Bronchial epithelial cell (primary cell): Measurements from ENCODE around the gene CDH13. TPM values are rescaled to one million over a fixed set of nuclear protein-coding genes. Genes with fewer than 3 reads are reported as not detected.

Source experiments
- DNase-seq: peaks from one replicate; pipeline ENCODE4 v3.0.0-alpha.2; 2010; ENCODE audit warnings: low read depth
- FAIRE-seq: peaks from 2 replicates; lab custom pipeline; 2011; peaks lifted over from hg19 to GRCh38; lab: Jason Lieb, UNC
- H3K27me3 ChIP-seq: 2 replicates; pipeline ENCODE4 v1.5.1; 2011; ENCODE audit warnings: low read length; ENCODE audit not compliant: control insufficient read depth, insufficient read depth
- H3K36me3 ChIP-seq: 2 replicates; pipeline ENCODE4 v1.5.1; 2011; ENCODE audit warnings: low read length; ENCODE audit not compliant: control insufficient read depth, insufficient read depth
- H3K4me3 ChIP-seq: 2 replicates; pipeline ENCODE4 v1.5.1; 2011; ENCODE audit warnings: mild to moderate bottlenecking, low read depth, low read length, control low read depth
- CTCF ChIP-seq: IDR thresholded peaks from 2 replicates; pipeline ENCODE4 v1.5.1; 2011; ENCODE audit warnings: mild to moderate bottlenecking, moderate library complexity, low read length, control low read depth, inconsistent platforms; ENCODE audit not compliant: insufficient read depth, severe bottlenecking
- total RNA-seq: library from RNA; depleted of rRNA; stranded (reverse); fragments of >200 nt; gene quantifications from 2 replicates; pipeline ENCODE4 v1.2.1, GENCODE V29; 2014

CDH13 gene
- total RNA-seq, 1 donor from 2014 or later, result 31.3 TPM

- FAIRE-seq (no peak), DNase-seq (no peak)
- no peak overlapping the region for H3K4me3 ChIP-seq
- no peak for TF ChIP-seq CTCF
- no peaks in the 10 kb centered on the region for H3K36me3 ChIP-seq
- H3K27me3 ChIP-seq, result no peaks in the 10 kb centered on the region
These were observed 183.3 kb downstream of the CDH13 start for GRCh38 chr16:82810077-82810476.

GRCh38 chr16:82814059-82814458 is 187.3 kb downstream of the CDH13 start:
- Histone ChIP-seq H3K36me3 (no peaks in the 10 kb centered on the region), H3K27me3 (no peaks in the 10 kb centered on the region), H3K4me3 (no peak overlapping the region)
- DNase-seq (no peak), FAIRE-seq (no peak)
- TF ChIP-seq CTCF, result no peak

- FAIRE-seq (no peak), DNase-seq (no peak)
- no peak for TF ChIP-seq CTCF
- H3K4me3 ChIP-seq, result no peak overlapping the region
- no peaks in the 10 kb centered on the region for H3K36me3 ChIP-seq
- H3K27me3 ChIP-seq, result no peaks in the 10 kb centered on the region
These were observed 192.5 kb downstream of the CDH13 start for GRCh38 chr16:82819286-82819685.

- Histone ChIP-seq H3K27me3 (no peaks in the 10 kb centered on the region), H3K36me3 (no peaks in the 10 kb centered on the region), H3K4me3 (no peak overlapping the region)
- TF ChIP-seq CTCF, result no peak
- no peak for FAIRE-seq
- DNase-seq, result no peak
These were observed 194.1 kb downstream of the CDH13 start for GRCh38 chr16:82820855-82821254.

- H3K27me3 ChIP-seq, result no peaks in the 10 kb centered on the region
- DNase-seq (no peak), FAIRE-seq (no peak)
- TF ChIP-seq CTCF, result no peak
- H3K4me3 ChIP-seq, result no peak overlapping the region
- no peaks in the 10 kb centered on the region for H3K36me3 ChIP-seq
These were observed 197.6 kb downstream of the CDH13 start for GRCh38 chr16:82824408-82824807.

GRCh38 chr16:82829301-82829700 is 202.5 kb downstream of the CDH13 start:
- no peak for FAIRE-seq

More at GRCh38 chr16:82829301-82829700, 202.5 kb downstream of the CDH13 start:
- no peak for DNase-seq
- TF ChIP-seq CTCF, result no peak
- Histone ChIP-seq H3K36me3 (no peaks in the 10 kb centered on the region), H3K27me3 (no peaks in the 10 kb centered on the region), H3K4me3 (no peak overlapping the region)
